HG03558 (cell line): ENCODE data around the gene CEP72.
"Not testable (repeated sequence)": the region's sequence is repeated elsewhere in the genome, so short reads cannot be mapped to it uniquely, and the experiment has no call there.

ENCODE experiments used
- ATAC-seq: cut with Tn5 transposase; IDR thresholded peaks from one replicate; pipeline ENCODE4 v1.9.1; 2021; ENCODE audit warnings: moderate number of reproducible peaks; ENCODE audit not compliant: unreplicated experiment; ENCODE audit errors: extremely low read depth

Gene CEP72

GRCh38 chr5:579746-580366 is 32.3 kb upstream of the CEP72 start:
- ATAC-seq: no peak

GRCh38 chr5:580436-580835 is 31.7 kb upstream of the CEP72 start:
- no peak for ATAC-seq

GRCh38 chr5:581266-581665 is 30.9 kb upstream of the CEP72 start:
- ATAC-seq: no peak

GRCh38 chr5:581941-582340 is 30.2 kb upstream of the CEP72 start:
- ATAC-seq: no peak

- not testable (repeated sequence) for ATAC-seq
These were observed 29.7 kb upstream of the CEP72 start for GRCh38 chr5:582445-582844.

- ATAC-seq: no peak
These were observed 29.1 kb upstream of the CEP72 start for GRCh38 chr5:582936-583635.

GRCh38 chr5:583645-584044 is 28.5 kb upstream of the CEP72 start:
- ATAC-seq: no peak

- no peak for ATAC-seq
These were observed 27.9 kb upstream of the CEP72 start for GRCh38 chr5:584216-584615.

GRCh38 chr5:584846-585245 is 27.3 kb upstream of the CEP72 start:
- no peak for ATAC-seq

GRCh38 chr5:585556-585955 is 26.6 kb upstream of the CEP72 start:
- ATAC-seq: no peak

GRCh38 chr5:585962-586628 is 26.0 kb upstream of the CEP72 start:
- no peak for ATAC-seq

GRCh38 chr5:586751-587285 is 25.3 kb upstream of the CEP72 start:
- ATAC-seq: no peak

GRCh38 chr5:587403-587802 is 24.7 kb upstream of the CEP72 start:
- ATAC-seq: no peak

GRCh38 chr5:588406-588995 is 23.6 kb upstream of the CEP72 start:
- ATAC-seq: no peak

GRCh38 chr5:589173-589572 is 23.0 kb upstream of the CEP72 start:
- ATAC-seq: no peak

GRCh38 chr5:589588-589987 is 22.6 kb upstream of the CEP72 start:
- no peak for ATAC-seq

- ATAC-seq: no peak
These were observed 21.8 kb upstream of the CEP72 start for GRCh38 chr5:590346-590745.

- ATAC-seq: no peak
These were observed 20.4 kb upstream of the CEP72 start for GRCh38 chr5:591746-592145.

- no peak for ATAC-seq
These were observed 20.0 kb upstream of the CEP72 start for GRCh38 chr5:592158-592557.

GRCh38 chr5:593511-593910 is 18.6 kb upstream of the CEP72 start:
- no peak for ATAC-seq

- ATAC-seq: no peak
These were observed 17.8 kb upstream of the CEP72 start for GRCh38 chr5:594226-594860.
